Activated CD4-positive, alpha-beta T cell treated with anti-CD3 and anti-CD28 coated beads, Interleukin-2, amount 50 U/mL, for 24 hours (primary cell): ENCODE results near the gene PDGFA.
"Not testable (repeated sequence)": the region's sequence is repeated elsewhere in the genome, so short reads cannot be mapped to it uniquely, and the experiment has no call there.

Experiments
- DNase-seq, 2 donors: peaks; one replicate each; pipeline ENCODE4 v3.0.0-alpha.2; 2020; ENCODE audit warnings: low read depth in 1 of 2, low spot score in 1 of 2

Gene PDGFA

GRCh38 chr7:552151-552867 lies 32.7 kb upstream of the PDGFA start:
- not testable (repeated sequence) for DNase-seq

- not testable (repeated sequence) for DNase-seq
Observed at GRCh38 chr7:551615-551970, 31.9 kb upstream of the PDGFA start.

GRCh38 chr7:550881-551614 lies 31.4 kb upstream of the PDGFA start:
- DNase-seq, result no peak

GRCh38 chr7:549891-550625 lies 30.4 kb upstream of the PDGFA start:
- DNase-seq, result no peak

- no peak for DNase-seq
Observed at GRCh38 chr7:549066-549890, 29.6 kb upstream of the PDGFA start.

GRCh38 chr7:548401-548800 lies 28.8 kb upstream of the PDGFA start:
- DNase-seq, result no peak

- no peak for DNase-seq
Observed at GRCh38 chr7:545470-545869, 25.8 kb upstream of the PDGFA start.

GRCh38 chr7:544338-545221 lies 24.9 kb upstream of the PDGFA start:
- DNase-seq, result no peak

GRCh38 chr7:543501-544337 lies 24.1 kb upstream of the PDGFA start:
- DNase-seq, result no peak

- no peak for DNase-seq
Observed at GRCh38 chr7:542713-543500, 23.3 kb upstream of the PDGFA start.

GRCh38 chr7:542131-542712 lies 22.6 kb upstream of the PDGFA start:
- DNase-seq, result no peak

GRCh38 chr7:541661-542060 lies 22.0 kb upstream of the PDGFA start:
- DNase-seq, result no peak

GRCh38 chr7:540997-541396 lies 21.4 kb upstream of the PDGFA start:
- DNase-seq, result no peak

GRCh38 chr7:540579-540978 lies 20.9 kb upstream of the PDGFA start:
- DNase-seq, result no peak

GRCh38 chr7:539731-540411 lies 20.2 kb upstream of the PDGFA start:
- DNase-seq, result no peak

GRCh38 chr7:538764-539685 lies 19.4 kb upstream of the PDGFA start:
- DNase-seq, result no peak
